ENCODE measurements around the gene TBC1D21.
"Not testable (repeated sequence)": the region's sequence is repeated elsewhere in the genome, so short reads cannot be mapped to it uniquely, and the experiment has no call there.

The TBC1D21 gene

GRCh38 chr15:73931441-73931840 is 58.1 kb downstream of the TBC1D21 start:
- no peak for DNase-seq

DNA sequence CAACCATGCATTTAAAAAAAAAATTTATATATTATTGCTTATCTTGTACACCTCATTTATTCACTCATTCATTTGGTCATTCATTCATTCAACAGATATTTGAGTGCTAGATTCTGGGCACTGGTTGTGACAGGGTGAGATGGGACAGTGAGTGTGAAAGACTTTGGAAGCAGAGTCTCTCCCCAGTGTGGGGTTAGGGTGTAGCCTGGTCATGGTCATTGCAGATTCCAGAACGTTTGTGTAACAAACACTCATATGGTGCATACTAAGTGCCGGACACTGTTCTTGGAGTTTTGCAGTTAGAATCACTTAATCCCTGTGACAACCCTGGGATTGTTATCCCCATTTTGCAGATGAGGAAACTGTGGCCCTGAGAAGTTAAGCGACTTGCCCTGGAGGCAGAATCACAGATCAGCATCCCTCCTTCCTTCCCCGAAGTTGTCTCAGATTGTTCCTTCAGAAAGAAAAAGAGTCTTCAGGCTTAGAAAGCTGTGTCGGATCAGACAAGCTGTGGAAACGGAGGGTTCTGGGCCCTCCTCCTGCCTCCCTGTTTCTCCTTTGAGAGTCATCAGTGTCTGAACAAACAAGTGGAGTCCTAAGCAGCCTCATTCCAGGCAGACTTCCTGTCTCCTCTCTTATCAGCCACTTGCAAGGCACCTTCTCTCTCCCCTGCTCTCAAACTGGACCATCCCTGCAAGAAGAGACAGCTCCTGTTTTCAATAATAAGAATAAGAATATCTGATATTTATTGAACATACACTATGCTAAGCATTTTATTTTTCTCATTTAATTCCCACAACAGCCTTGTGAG is 59.2 kb downstream of the TBC1D21 start:
- DNase-seq, result no peak

DNA sequence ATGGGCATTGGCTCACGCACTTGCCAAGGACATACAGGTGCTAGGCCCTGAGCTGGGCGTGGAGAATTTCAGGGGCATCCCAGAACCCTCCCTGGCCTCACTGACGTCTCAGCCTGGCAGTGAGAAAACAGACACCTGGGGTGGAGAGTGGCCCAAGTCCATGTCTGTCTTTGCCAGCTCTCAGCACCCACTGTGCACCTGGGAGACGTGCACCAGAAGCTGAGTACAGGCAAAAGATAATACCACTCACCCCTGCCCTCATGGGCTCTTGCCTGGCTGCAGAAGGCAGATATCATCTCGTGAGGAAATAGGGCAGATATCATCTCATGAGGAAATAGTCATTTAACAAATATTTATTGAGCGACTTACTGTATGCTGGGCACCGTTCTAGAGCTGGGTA is 60.9 kb downstream of the TBC1D21 start:
- DNase-seq, result no peak

DNA sequence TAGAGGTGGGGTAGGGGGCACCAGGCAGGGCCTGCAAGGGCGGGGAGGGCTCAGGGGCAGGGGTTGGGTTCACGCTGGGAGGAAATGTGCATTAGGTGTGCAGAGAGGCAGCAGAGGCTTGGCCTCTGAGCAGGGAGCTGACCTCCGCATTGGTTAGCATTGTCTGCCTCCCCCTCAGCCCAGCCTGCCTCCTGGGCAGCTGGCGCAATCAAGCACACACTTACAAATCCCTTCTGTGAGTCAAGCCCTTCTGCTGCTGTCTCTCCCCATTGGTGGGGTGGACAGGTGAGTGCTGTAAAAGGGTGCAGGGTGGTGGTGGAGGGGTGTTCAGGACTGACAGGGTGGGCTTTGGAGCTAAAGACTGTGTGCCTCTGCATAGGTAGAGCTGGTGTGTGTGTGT is 62.2 kb downstream of the TBC1D21 start:
- DNase-seq, result no peak

DNA sequence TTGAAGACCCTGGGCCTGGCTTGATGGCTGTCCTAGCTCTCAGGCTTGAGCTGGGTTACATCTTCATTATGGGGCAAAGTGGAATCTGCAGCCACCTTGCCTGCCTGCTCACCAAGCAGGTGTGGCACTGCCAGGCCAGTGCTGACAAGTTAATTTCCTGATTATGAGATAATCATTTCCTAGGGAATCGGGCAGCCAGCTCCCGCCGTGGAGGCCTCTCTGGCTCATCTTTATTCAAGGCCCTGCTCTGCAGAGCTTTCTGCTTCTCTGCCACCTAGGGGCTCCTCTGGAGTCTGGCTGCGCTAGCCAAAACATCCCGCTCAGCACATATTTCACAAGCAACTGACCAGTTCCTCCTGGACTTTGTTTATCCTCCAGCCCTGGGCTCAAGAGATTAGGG is 62.8 kb downstream of the TBC1D21 start:
- DNase-seq, result no peak

DNA sequence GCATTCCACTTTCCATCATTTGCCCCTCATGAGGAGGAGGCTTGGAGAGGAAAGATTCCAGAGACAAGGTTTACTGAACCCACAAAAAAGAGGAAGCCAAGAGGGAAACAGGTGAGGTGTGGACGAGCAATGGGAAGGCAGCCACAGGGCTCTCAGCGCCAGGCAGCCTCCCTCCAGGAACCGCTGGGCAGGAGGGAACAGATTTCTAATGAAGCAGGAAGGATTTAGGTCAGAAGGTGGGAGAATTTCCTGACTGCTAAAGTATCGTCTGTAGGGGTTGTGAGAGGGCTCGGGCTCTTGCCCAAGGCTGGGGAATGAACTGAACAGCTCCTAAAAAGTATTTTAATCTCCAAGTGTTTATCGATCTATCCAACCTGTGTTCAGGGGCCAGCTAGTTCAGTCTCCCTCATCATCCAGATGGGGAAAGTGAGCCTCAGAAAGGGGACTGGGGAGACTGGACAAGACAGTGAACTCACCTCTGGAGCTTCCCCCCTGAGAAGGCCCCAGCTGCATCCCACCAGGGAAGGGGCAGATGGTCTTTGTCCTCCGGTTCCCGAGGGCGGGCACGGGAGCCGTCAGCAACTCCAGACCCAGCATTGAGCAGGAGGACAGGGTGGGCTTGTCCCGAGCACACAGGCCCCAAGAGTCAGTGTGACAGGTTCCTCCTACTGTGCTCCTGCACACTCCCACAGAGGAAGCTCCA is 63.4 kb downstream of the TBC1D21 start:
- DNase-seq, result no peak

DNA sequence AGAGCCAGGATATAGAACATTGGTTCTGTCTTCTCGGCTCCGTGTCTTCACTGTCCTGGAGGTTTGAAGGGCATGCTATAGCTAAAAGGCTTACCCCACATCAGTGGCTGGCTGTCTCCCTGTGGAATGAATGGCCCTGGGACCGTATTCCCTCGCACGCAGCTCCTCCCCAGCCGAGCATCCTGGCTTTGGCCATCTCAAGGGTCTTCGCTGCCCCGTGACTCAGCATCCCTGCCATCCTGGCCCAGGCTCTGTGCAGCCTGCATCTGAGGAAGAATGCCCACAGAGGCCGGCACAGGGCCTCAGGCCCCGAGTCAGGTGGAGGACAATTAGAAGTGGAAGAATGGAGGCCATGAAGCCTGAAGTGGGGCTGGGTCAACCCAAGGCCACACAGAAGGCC is 63.9 kb downstream of the TBC1D21 start:
- DNase-seq, result no peak

- no peak for DNase-seq
Measured at GRCh38 chr15:73937726-73938125, 64.4 kb downstream of the TBC1D21 start.

- DNase-seq, result not testable (repeated sequence)
Measured at GRCh38 chr15:73938516-73938915, 65.2 kb downstream of the TBC1D21 start.
